Bone marrow (tissue), 2 donors: ENCODE results near the gene GRM5.
"Not testable (repeated sequence)": the region's sequence is repeated elsewhere in the genome, so short reads cannot be mapped to it uniquely, and the experiment has no call there.

Experiments
- DNase-seq, 2 donors: peaks; one replicate each; lab custom pipeline; 2025; lab: John Stamatoyannopoulos, UW

The GRM5 gene

DNA sequence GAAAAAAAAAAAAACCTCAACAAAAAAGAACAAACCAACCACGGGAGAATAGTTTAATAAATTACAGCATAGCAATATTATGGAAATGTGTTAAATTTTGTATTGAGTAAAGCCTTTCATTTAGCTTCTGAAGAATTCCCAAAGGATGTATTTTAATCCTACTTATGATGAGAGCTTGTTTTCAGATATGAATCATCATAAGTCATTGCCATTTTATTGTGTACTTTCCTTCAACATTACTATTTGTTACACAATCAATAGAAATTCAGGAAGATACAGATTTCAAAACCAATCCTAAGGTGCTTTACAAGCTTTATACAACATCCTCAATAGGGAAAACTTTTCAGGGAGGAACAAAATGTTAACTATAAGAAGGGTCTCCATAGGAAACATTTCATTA, 527.7 kb downstream of the GRM5 start:
- DNase-seq = no peak

DNA sequence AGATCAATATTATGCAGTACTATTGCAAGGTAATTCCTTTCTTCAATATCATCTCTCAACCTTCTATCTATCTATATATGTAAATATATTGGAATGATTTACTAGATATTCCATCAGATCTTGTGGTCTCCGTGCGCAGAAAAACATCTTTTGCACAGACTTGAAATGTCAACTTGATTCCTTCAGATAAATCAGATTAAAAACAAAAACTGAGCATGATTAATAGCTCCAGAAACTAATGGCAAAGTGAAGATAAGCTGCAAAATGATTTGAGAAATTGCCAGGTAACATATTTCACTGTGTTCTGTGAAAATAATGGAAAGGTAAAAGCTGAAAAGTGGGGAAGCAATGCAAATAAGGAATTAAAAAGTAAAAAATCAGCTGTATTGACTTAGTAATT, 528.2 kb downstream of the GRM5 start:
- no peak for DNase-seq

GRCh38 chr11:88536616-88537265, 529.0 kb downstream of the GRM5 start:
- no peak for DNase-seq

GRCh38 chr11:88535916-88536547, 529.8 kb downstream of the GRM5 start:
- peak in 1 of 2 donors; percentile 58 for DNase-seq

GRCh38 chr11:88535266-88535665, 530.5 kb downstream of the GRM5 start:
- no peak for DNase-seq

- not testable (repeated sequence) for DNase-seq
Measured at GRCh38 chr11:88534706-88535105, 531.1 kb downstream of the GRM5 start.

- no peak for DNase-seq
Measured at GRCh38 chr11:88534185-88534584, 531.6 kb downstream of the GRM5 start.

- no peak for DNase-seq
Measured at GRCh38 chr11:88533001-88533400, 532.8 kb downstream of the GRM5 start.

- no peak for DNase-seq
Measured at GRCh38 chr11:88531831-88532230, 534.0 kb downstream of the GRM5 start.

- no peak for DNase-seq
Measured at GRCh38 chr11:88529426-88529825, 536.4 kb downstream of the GRM5 start.

GRCh38 chr11:88523386-88524071, 542.3 kb downstream of the GRM5 start:
- no peak for DNase-seq

- no peak for DNase-seq
Measured at GRCh38 chr11:88522624-88523385, 543.0 kb downstream of the GRM5 start.

DNA sequence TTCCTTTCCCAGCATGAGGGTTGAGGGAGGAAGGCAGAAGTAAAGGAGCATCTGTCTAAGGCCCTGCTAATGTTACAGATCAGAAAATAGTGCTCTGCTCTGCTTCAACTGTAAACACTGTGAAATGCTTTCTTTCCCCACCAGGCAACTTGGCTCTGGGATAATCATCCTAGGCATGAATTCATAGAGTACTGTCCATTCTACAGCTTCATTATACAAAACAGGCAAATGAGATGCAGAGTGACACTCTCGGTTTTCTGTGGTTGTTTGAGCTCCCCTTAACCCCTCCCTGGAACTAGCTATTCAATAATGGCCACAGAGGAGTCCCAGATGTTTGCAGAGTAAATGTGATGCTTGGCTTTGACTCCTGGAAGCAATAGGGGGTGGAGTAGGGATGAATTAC, 544.0 kb downstream of the GRM5 start:
- DNase-seq = no peak

DNA sequence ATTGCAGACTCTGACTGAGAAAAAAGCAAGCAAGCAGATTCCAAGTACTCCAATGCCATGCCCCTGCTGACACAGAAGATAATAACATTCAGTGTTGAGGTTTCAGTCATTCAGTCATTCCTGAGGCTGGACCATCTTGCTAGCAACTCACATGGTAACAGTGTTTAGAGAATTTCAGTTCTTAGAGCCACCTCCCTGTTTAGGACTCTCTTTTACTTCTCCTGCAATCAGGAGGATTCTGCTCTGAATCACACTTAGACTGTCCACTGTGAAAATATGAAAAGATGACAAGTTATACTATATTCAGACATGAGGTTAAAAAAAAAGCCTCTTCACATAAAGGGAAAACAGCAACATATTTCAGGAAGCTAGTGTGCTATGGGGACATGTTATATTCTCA, 544.4 kb downstream of the GRM5 start:
- no peak for DNase-seq

- no peak for DNase-seq
Measured at GRCh38 chr11:88520391-88520790, 545.4 kb downstream of the GRM5 start.

- DNase-seq = no peak
Measured at GRCh38 chr11:88515002-88515401, 550.8 kb downstream of the GRM5 start.

DNA sequence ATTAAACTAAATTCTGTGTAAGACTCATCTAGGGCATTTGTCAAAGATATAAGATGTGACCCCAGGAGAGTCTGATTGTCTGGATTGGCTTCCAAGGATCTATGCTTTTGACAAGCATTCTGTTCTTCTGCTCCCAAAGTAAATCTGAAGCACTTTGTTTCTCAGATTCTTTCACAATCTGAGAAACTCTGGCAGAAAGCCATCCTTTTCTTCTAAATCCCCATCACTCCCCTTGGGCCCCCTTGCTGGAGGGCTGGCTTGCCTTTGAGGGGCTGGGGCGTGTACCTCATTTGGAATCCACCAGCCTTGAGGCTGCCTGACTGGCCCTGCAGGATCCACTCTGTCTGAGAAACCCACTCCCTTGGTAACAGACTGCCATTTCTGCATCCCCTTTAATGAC, 554.8 kb downstream of the GRM5 start:
- DNase-seq = no peak

GRCh38 chr11:88508759-88509581, 556.8 kb downstream of the GRM5 start:
- DNase-seq = no peak

DNA sequence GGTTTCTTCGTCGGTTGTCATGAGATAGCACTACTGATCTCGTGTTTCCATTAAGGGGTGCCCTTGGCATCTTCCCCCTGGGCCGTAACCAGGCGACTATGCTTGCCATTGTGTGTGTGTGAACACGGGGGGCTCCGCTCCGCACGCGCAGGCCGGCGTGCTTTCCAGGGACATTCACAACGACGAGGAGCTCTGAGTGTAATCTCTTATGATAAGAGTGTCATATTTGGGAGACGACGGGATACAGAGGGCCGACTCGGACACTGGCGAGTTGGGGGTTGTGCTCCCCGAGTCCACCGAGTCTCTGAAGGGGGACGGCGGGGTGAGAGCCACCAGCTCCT, 557.4 kb downstream of the GRM5 start:
- DNase-seq = no peak

GRCh38 chr11:88507771-88508417, 557.9 kb downstream of the GRM5 start:
- no peak for DNase-seq

DNA sequence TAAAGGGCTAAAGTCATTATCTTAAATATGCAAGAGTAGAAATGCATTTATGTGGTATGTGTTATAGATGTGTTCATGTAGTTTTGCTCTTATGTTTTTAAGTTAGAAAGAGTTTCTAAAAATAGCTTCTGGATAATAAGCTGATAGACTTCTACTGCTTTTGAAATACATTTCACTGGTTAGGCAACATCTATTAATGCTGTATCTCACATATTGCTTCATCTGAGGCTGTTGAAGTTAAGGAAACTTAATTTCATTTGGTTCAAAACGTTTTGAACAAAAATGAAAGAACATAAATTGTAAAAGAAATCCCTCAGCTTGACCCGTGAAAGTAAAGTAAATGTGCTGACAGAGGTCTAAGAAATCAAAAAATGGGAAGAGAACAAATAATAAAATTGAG, 564.2 kb downstream of the GRM5 start:
- no peak for DNase-seq
